ENCODE data around the gene NTRK1. TPM values are rescaled to one million over a fixed set of nuclear protein-coding genes. Genes with fewer than 3 reads are reported as not detected.
A peak's percentile ranks its signal among the peaks of the same experiment; 100 is the strongest.

Gene NTRK1
- total RNA-seq, 1 donor from 2014 or later = not detected

GRCh38 chr1:156920233-156921052, 59.8 kb downstream of the NTRK1 start, which contains the start of gene LRRC71:
TSS of gene LRRC71 (plus strand) at chr1:156920632. CDS start at chr1:156920804, 172 bp downstream.
- DNase-seq (ENCODE audit: low read depth) = no peak
- H3K4me3 ChIP-seq (ENCODE audit: low read depth, low read length) = peak within 1 kb of the TSS; percentile 21
- peaks cover 50% of the 10 kb centered on the region for H3K27me3 ChIP-seq (ENCODE audit: control insufficient read depth, insufficient read depth, low read length)
- H3K36me3 ChIP-seq (ENCODE audit: control insufficient read depth, insufficient read depth, low read length) = no peaks in the 10 kb centered on the region
- TF ChIP-seq CTCF (IDR thresholded peaks at IDR 0.05; ENCODE audit: insufficient read depth, low read length, poor library complexity, severe bottlenecking) = peak; percentile 74

- DNase-seq (ENCODE audit: low read depth) = no peak
- peaks cover 52% of the 10 kb centered on the region for H3K27me3 ChIP-seq (ENCODE audit: control insufficient read depth, insufficient read depth, low read length)
- no peak overlapping the region for H3K4me3 ChIP-seq (ENCODE audit: low read depth, low read length)
- H3K36me3 ChIP-seq (ENCODE audit: control insufficient read depth, insufficient read depth, low read length) = no peaks in the 10 kb centered on the region
- TF ChIP-seq CTCF (IDR thresholded peaks at IDR 0.05; ENCODE audit: insufficient read depth, low read length, poor library complexity, severe bottlenecking) = no peak
These were observed 60.4 kb downstream of the NTRK1 start for GRCh38 chr1:156921053-156921529.

- no peak for TF ChIP-seq CTCF (IDR thresholded peaks at IDR 0.05; ENCODE audit: insufficient read depth, low read length, poor library complexity, severe bottlenecking)
- no peak overlapping the region for H3K4me3 ChIP-seq (ENCODE audit: low read depth, low read length)
- DNase-seq (ENCODE audit: low read depth) = no peak
- no peaks in the 10 kb centered on the region for H3K36me3 ChIP-seq (ENCODE audit: control insufficient read depth, insufficient read depth, low read length)
- peaks cover 64% of the 10 kb centered on the region for H3K27me3 ChIP-seq (ENCODE audit: control insufficient read depth, insufficient read depth, low read length)
These were observed 62.5 kb downstream of the NTRK1 start for GRCh38 chr1:156922986-156923669.

GRCh38 chr1:156923670-156924477, 63.2 kb downstream of the NTRK1 start:
- H3K36me3 ChIP-seq (ENCODE audit: control insufficient read depth, insufficient read depth, low read length) = no peaks in the 10 kb centered on the region
- no peak for DNase-seq (ENCODE audit: low read depth)
- TF ChIP-seq CTCF (IDR thresholded peaks at IDR 0.05; ENCODE audit: insufficient read depth, low read length, poor library complexity, severe bottlenecking) = no peak
- H3K4me3 ChIP-seq (ENCODE audit: low read depth, low read length) = no peak overlapping the region
- H3K27me3 ChIP-seq (ENCODE audit: control insufficient read depth, insufficient read depth, low read length) = peaks cover 64% of the 10 kb centered on the region

GRCh38 chr1:156924478-156925153, 64.0 kb downstream of the NTRK1 start:
- Histone ChIP-seq H3K36me3 (ENCODE audit: control insufficient read depth, insufficient read depth, low read length) (no peaks in the 10 kb centered on the region), H3K27me3 (ENCODE audit: control insufficient read depth, insufficient read depth, low read length) (peaks cover 71% of the 10 kb centered on the region), H3K4me3 (ENCODE audit: low read depth, low read length) (no peak overlapping the region)
- TF ChIP-seq CTCF (IDR thresholded peaks at IDR 0.05; ENCODE audit: insufficient read depth, low read length, poor library complexity, severe bottlenecking) = no peak
- no peak for DNase-seq (ENCODE audit: low read depth)

All from kidney epithelial cell (primary cell).